Left lung (tissue), 10 donors: ENCODE results near the gene UBE2J2. TPM values are rescaled to one million over a fixed set of nuclear protein-coding genes. Genes with fewer than 3 reads are reported as not detected.

Experiments
- ATAC-seq: fragments of 200-7000 bp; cut with Tn5 transposase; one replicate; pipeline ENCODE4 v1.9.1; 2020; ENCODE audit warnings: moderate library complexity
- DNase-seq, 4 donors: peaks; one replicate each; pipeline ENCODE4 v3.0.0-alpha.2; 2013 to 2020
- H3K27ac ChIP-seq, 2 donors: fragments of 200-600 bp; sonication (generic) in 1 of 2; one replicate each; pipeline versions ENCODE4 v1.5.0 to v1.8.0; 2020 to 2021
- H3K27me3 ChIP-seq, 2 donors: fragments of 200-600 bp; sonication (generic) in 1 of 2; one replicate each; pipeline versions ENCODE4 v1.5.0 to v1.8.0; 2020 to 2021
- H3K36me3 ChIP-seq, 2 donors: fragments of 200-600 bp; sonication (generic) in 1 of 2; one replicate each; pipeline versions ENCODE4 v1.5.0 to v1.8.0; 2020 to 2021
- H3K4me1 ChIP-seq, 2 donors: fragments of 200-600 bp; one replicate each; pipeline ENCODE4 v1.8.0; 2021
- H3K4me3 ChIP-seq, 2 donors: fragments of 200-600 bp; sonication (generic) in 1 of 2; one replicate each; pipeline versions ENCODE4 v1.5.0 to v1.8.0; 2020 to 2021; ENCODE audit warnings: mild to moderate bottlenecking in 1 of 2
- H3K9me3 ChIP-seq, 2 donors: fragments of 200-600 bp; sonication (generic) in 1 of 2; one replicate each; pipeline versions ENCODE4 v1.5.0 to v1.8.0; 2020 to 2021
- CTCF ChIP-seq, 2 donors: fragments of 200-600 bp; sonication (generic) in 1 of 2; IDR thresholded peaks; one replicate each; pipeline versions ENCODE4 v1.5.0 to v1.8.0; 2021; ENCODE audit warnings: antibody characterized with exemption in 2 of 2
- intact Hi-C, 2 donors: fragments of 100-400 bp; cut with DNase I; formaldehyde crosslinking; loops; one replicate each; pipeline versions ENCODE4 v1.11.2 to v1.14.2; 2022
- polyA plus RNA-seq, 6 donors: library from polyadenylated mRNA; unstranded; fragments of 120-200 nt; gene quantifications; one replicate each; pipeline ENCODE4 v1.2.1, GENCODE V29; 2013; ENCODE audit not compliant: insufficient read length in 6 of 6
- total RNA-seq, 2 donors: library from RNA; stranded (reverse); fragmentation: NEBNext Ultra II Directional; extraction: Animal tissue kit (Norgen Biotek cat#: 25700); gene quantifications; one replicate each; pipeline ENCODE4 v1.2.1, GENCODE V29; 2021
- donor health status: DM: no; HTN: yes; CAD: no.
- donor health status: DM: no; HTN: no; CAD: no.

The UBE2J2 gene
- total and polyA plus RNA-seq, 8 donors: 42.8 to 68.6 (median 52.1) TPM

GRCh38 chr1:1236176-1236763, 37.4 kb downstream of the UBE2J2 start:
- no peak for ATAC-seq
- Histone ChIP-seq H3K4me3 (no peak overlapping the region), H3K4me1 (peaks cover 5 to 19% of the 10 kb centered on the region in 2 donors), H3K9me3 (no peaks in the 10 kb centered on the region), H3K27ac (no peak overlapping the region), H3K36me3 (peaks cover 0 to 5% of the 10 kb centered on the region in 2 donors), H3K27me3 (peaks cover 28 to 52% of the 10 kb centered on the region in 2 donors)
- DNase-seq: no peak
- TF ChIP-seq CTCF (IDR thresholded peaks at IDR 0.05): no peak
- intact Hi-C loops: no loop called here

- intact Hi-C loops: no loop called here
- no peak for DNase-seq
Measured at GRCh38 chr1:1235016-1235744, 38.5 kb downstream of the UBE2J2 start.

GRCh38 chr1:1234180-1234808, 39.4 kb downstream of the UBE2J2 start:
- ATAC-seq: no peak
- no peak overlapping the region for H3K4me3 ChIP-seq
- DNase-seq: no peak
- no peak for TF ChIP-seq CTCF (IDR thresholded peaks at IDR 0.05)
- peaks cover 21 to 32% of the 10 kb centered on the region in 2 donors for H3K27me3 ChIP-seq
- peaks cover 5 to 37% of the 10 kb centered on the region in 2 donors for H3K4me1 ChIP-seq
- H3K27ac ChIP-seq: no peak overlapping the region
- no peaks in the 10 kb centered on the region for H3K9me3 ChIP-seq
- H3K36me3 ChIP-seq: peaks cover 0 to 8% of the 10 kb centered on the region in 2 donors
- intact Hi-C loops: no loop called here

More at GRCh38 chr1:1235016-1235744, 38.5 kb downstream of the UBE2J2 start:
- TF ChIP-seq CTCF (IDR thresholded peaks at IDR 0.05): no peak
- H3K27me3 ChIP-seq: peaks cover 28 to 41% of the 10 kb centered on the region in 2 donors
- H3K9me3 ChIP-seq: no peaks in the 10 kb centered on the region
- no peak overlapping the region for H3K27ac ChIP-seq
- H3K4me3 ChIP-seq: no peak overlapping the region
- peaks cover 0 to 5% of the 10 kb centered on the region in 2 donors for H3K36me3 ChIP-seq
- no peak for ATAC-seq
- H3K4me1 ChIP-seq: peaks cover 5 to 28% of the 10 kb centered on the region in 2 donors

- Histone ChIP-seq H3K27ac (no peak overlapping the region), H3K4me3 (peak overlapping the region in 1 of 2 donors; percentile 40), H3K4me1 (peaks cover 5 to 38% of the 10 kb centered on the region in 2 donors), H3K9me3 (no peaks in the 10 kb centered on the region), H3K27me3 (peaks cover 14 to 25% of the 10 kb centered on the region in 2 donors), H3K36me3 (peaks cover 0 to 16% of the 10 kb centered on the region in 2 donors)
- TF ChIP-seq CTCF (IDR thresholded peaks at IDR 0.05): no peak
- ATAC-seq (no peak), DNase-seq (no peak)
- intact Hi-C loops: no loop called here
Measured at GRCh38 chr1:1233567-1233892, 40.1 kb downstream of the UBE2J2 start.
